IPS-18c (cell line): ENCODE results near the gene CDYL.
"Not testable (repeated sequence)": the region's sequence is repeated elsewhere in the genome, so short reads cannot be mapped to it uniquely, and the experiment has no call there.

Source experiments
- H3K4me3 ChIP-seq: 2 replicates; pipeline ENCODE4 v1.7.0; 2013; ENCODE audit warnings: low read depth, mild to moderate bottlenecking, low read length, moderate library complexity; ENCODE audit not compliant: insufficient read depth
- H3K9me3 ChIP-seq: one replicate; pipeline ENCODE4 v1.6.1; 2013; ENCODE audit warnings: mild to moderate bottlenecking, low read length, moderate library complexity; ENCODE audit not compliant: control insufficient read depth, insufficient read depth

Gene CDYL

GRCh38 chr6:4813055-4813454 lies 36.9 kb downstream of the CDYL start:
- no peaks in the 10 kb centered on the region for H3K9me3 ChIP-seq
- H3K4me3 ChIP-seq = no peak overlapping the region

DNA sequence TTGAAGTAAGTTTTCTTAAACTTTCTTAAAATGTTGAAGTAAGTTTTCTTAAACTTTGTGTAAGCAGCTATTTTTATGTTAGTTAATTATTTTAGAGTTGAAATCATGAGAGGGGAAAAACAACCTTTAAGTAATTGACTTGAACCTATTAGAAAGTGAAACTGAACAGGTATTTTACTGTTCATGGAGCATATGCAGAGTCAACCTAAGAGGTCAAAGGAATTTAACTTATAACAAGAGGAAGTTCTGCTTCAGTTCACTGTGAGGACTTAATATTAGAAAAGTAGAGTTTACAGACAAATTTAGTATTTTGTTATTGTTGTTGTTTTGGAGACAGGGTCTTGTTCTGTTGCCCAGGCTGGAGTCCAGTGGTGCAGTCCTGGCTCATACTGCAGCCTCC lies 38.0 kb downstream of the CDYL start:
- Histone ChIP-seq H3K4me3 (no peak overlapping the region), H3K9me3 (no peaks in the 10 kb centered on the region)

DNA sequence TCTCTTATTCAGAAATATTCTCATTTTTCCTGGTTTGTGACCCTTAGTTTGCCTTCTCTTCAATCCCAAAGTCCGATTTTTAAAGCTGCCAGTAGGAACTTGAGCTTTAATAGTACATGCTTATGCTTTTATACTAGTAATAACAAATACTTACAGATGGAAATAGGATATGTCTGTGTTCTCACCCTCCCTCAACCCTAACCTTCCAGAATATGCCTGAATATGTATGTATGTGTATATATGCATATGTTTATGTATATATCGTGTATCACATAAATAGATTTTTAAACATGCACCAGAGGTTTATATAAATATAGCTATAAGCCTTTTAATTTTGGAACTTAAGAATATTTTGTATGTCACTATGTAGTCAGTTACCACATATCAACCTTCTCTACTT lies 38.8 kb downstream of the CDYL start:
- no peaks in the 10 kb centered on the region for H3K9me3 ChIP-seq
- no peak overlapping the region for H3K4me3 ChIP-seq

- Histone ChIP-seq H3K4me3 (no peak overlapping the region), H3K9me3 (no peaks in the 10 kb centered on the region)
Observed at GRCh38 chr6:4815584-4815983, 39.4 kb downstream of the CDYL start.

DNA sequence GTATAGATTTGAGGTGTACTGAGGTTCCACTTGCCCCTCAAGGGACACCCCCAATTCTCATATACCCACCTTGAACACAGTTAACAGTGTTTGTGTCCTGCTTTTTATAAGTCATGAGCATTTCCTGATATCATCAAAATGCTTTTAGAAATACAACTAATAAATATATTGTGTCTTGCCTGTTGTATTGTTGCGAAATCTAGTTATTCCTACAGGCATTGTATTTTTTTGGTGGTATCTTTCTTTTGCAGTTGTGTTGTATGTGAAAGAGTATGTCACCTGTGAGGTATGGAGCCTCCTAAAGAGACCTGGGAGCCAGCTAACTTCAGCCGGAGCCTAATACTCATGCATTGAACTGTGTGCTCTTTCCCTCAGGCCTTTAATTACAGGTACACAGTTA lies 40.7 kb downstream of the CDYL start:
- Histone ChIP-seq H3K9me3 (no peaks in the 10 kb centered on the region), H3K4me3 (no peak overlapping the region)

DNA sequence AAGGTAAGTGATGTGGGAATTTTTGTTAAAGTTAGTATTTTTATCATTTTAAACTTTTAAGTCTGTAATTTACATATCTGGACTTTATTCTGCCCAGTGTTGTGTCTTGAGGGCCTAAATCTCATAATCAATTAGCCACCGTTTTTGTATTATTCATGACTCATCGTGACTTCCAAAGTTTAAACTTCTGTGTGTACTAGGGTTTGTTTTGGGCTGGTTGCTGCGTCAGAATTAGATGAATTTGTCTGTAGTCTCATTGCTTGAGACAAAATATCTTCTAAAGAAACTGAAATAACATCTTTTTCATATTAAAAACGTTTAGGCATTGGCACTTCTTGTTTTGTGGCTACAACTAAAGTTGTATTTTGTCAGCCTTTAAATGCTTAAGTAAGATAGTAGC lies 41.3 kb downstream of the CDYL start:
- no peak overlapping the region for H3K4me3 ChIP-seq
- H3K9me3 ChIP-seq = no peaks in the 10 kb centered on the region

- no peaks in the 10 kb centered on the region for H3K9me3 ChIP-seq
- H3K4me3 ChIP-seq = no peak overlapping the region
Observed at GRCh38 chr6:4818272-4818938, 42.2 kb downstream of the CDYL start.

DNA sequence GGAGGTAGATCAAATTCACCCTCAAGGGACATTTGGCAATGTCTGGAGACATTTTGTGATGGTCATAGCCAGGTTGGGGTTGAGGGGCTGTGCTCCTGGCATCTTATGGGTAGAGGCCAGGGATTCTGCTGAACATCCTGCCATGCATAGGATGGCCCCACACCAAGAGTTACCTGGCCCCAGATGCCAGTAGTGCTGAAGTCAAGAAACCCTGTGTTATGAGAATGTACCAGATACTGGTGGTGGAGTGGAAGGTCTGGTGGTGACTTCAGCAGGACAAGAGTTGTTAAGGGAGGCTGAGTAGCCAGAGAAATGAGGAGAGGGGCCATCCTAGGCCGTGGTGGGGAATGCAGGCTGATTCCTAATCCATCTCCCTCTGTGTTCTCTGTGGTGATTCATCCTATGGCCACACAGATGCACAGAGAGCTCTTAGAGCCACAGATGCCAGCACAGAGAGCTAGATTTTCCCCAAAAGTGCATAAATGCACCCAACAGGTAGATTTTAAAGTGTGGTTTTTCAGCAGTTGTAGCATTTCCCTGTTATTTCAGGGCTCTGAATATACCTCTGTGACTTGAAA lies 43.6 kb downstream of the CDYL start:
- H3K9me3 ChIP-seq = no peaks in the 10 kb centered on the region
- H3K4me3 ChIP-seq = no peak overlapping the region; the same call in 1 of the 2 replicates

DNA sequence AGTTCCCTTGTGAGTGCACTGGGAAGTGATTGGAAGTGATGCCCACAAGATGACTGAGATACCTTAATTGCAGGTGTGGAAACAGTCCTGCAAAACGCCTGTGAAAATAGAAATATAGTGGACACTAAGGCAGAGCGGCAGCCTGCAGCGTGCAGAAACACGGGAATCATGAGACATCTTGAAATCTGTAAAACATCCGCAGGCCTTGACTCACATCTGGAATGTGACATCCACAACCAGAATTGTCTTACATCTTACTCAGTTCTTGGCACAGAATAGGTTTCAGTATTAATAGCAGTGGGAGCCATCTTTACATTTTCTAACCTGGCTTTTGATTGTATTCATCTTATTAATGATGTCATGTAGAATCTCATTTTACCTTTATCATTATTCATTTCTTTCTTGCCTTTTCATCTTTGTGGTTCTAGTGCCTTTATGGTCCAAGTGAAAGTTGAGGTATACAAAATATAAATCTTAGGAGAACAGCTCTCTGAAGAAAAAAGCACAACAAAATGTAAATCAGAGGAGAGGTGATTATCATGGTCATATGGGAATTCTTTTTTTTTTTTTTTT lies 44.6 kb downstream of the CDYL start:
- no peaks in the 10 kb centered on the region for H3K9me3 ChIP-seq
- H3K4me3 ChIP-seq = no peak overlapping the region

DNA sequence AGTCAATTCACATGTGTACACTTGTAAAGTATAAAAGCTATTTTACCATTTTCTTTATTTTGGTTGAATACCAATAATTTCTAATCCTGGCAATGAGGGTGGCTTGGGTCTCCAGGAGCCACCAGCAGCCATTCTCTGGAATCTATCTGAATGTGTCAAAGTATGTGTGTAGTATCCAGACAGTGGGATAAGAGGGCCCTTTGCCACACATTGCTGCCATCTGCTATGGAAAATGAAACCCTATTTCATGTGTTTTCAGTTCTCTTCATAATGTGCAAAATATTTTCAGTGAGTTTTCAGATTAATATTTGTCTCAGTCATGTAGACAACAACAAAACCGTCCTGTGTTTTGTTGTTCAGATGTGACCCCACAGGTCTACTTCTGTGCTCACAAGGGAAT lies 46.3 kb downstream of the CDYL start:
- no peaks in the 10 kb centered on the region for H3K9me3 ChIP-seq

GRCh38 chr6:4828187-4828698 lies 52.0 kb downstream of the CDYL start:
- H3K4me3 ChIP-seq = no peak overlapping the region
- H3K9me3 ChIP-seq = peaks cover 8% of the 10 kb centered on the region

More for the DNA sequence above, 46.3 kb downstream of the CDYL start:
- no peak overlapping the region for H3K4me3 ChIP-seq

DNA sequence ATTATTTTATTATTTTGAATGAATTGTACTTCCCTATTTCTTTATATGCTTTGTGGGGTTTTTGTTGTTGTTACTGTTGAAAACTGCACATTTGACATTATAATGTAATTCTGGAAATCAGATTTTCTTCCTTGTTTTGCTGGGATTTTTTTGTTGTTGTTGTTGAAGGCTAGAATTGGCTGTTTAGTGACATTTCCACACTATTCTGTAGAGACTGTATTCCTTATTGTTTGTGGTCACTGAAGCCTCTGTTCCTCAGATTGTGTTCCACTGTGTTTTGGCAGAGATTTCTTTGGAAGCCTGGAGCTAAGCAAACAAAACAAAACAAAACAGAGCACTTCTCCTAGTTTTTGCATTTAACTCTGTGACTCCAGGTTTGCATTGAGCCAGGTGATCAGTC lies 52.9 kb downstream of the CDYL start:
- H3K4me3 ChIP-seq = peak overlapping the region; percentile 9; the same call in 1 of the 2 replicates
- peaks cover 8% of the 10 kb centered on the region for H3K9me3 ChIP-seq

DNA sequence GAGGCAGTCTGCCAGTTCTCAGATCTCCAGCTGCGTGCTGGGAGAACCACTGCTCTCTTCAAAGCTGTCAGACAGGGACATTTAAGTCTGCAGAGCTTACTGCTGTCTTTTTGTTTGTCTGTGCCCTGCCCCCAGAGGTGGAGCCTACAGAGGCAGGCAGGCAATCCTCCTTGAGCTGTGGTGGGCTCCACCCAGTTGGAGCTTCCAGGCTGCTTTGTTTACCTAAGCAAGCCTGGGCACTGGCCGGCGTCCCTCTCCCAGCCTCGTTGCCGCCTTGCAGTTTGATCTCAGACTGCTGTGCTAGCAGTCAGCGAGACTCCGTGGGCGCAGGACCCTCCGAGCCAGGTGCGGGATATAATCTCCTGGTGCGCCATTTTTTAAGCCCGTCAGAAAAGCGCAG lies 59.3 kb downstream of the CDYL start:
- H3K9me3 ChIP-seq = not testable (repeated sequence)

GRCh38 chr6:4840169-4840568 lies 64.0 kb downstream of the CDYL start:
- H3K9me3 ChIP-seq = peaks cover 5% of the 10 kb centered on the region
- H3K4me3 ChIP-seq = no peak overlapping the region

More for the DNA sequence above, 59.3 kb downstream of the CDYL start:
- not testable (repeated sequence) for H3K4me3 ChIP-seq

GRCh38 chr6:4844108-4844507 lies 67.9 kb downstream of the CDYL start:
- peaks cover 3% of the 10 kb centered on the region for H3K9me3 ChIP-seq
- no peak overlapping the region; the same call in 1 of the 2 replicates for H3K4me3 ChIP-seq

GRCh38 chr6:4846387-4846786 lies 70.2 kb downstream of the CDYL start:
- no peak overlapping the region for H3K4me3 ChIP-seq
- peaks cover 3% of the 10 kb centered on the region for H3K9me3 ChIP-seq

DNA sequence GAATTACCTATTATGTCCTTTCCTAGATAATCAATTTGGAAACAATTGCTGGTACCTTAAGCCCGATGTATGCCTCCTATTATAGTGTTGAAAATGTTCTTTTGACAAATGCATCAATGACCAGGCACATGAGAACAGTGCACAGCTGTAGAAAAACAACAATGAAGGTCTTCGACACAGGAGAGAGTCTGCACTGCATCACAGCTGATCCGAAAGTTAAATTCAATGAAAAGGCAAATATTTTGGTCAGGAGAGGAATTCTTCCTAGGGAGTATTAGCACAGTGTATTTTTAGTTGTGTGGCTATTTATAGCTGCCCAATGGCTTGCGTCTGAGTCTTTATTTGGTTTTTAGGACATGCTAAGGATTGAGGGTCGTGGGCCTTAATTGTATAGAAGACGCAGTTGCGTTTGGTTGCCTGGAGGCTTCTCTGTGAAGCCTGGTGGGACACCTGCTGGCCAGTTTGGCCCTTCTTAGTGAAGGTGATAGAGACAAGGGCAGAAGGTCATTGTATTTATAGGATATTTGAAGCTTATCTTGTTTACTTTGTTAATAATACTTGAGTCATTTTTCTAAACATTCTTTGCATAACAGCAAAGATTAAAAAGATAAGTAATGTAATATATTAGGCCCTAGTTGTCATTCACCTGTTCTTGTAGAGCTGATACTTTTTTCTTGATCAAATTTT lies 72.3 kb downstream of the CDYL start:
- H3K4me3 ChIP-seq = no peak overlapping the region
- H3K9me3 ChIP-seq = peaks cover 3% of the 10 kb centered on the region
